Measurements from ENCODE around the gene SCN1A. TPM values are rescaled to one million over a fixed set of nuclear protein-coding genes. Genes with fewer than 3 reads are reported as not detected.

The SCN1A gene
- total and polyA plus RNA-seq, 2 of the 8 experiments (the other 6 are each of a cell fraction or from before 2014, with no cell fraction given) = 0.18 to 1.9 TPM

DNA sequence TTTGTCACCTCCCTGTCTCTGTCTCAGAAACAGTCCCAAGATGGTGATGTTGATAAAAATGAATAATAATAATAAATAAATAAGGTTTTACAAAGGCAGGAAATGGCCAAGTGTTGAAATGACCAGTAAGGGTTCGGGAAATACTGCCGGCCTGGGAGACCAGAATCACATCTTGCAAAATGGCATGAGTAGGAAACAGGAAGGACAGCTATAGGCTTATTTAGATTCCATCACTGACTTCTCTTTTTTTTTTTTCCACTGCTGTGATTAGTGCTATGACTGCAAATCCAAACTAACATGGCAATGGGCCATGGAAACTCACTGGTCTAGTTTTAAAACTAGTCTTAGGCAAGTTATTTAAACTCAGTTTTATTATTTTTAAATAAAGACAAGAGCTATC, 60.6 kb downstream of the SCN1A start:
- no peak overlapping the region for H2BK15ac ChIP-seq (ENCODE audit: low read length)
- no peak for TF ChIP-seq EZH2 (IDR thresholded peaks at IDR 0.05; ENCODE audit: low read depth, low read length, severe bottlenecking)
- no peak for TF ChIP-seq SUZ12 (IDR thresholded peaks at IDR 0.05; ENCODE audit: low read length)

More for the DNA sequence above, 60.6 kb downstream of the SCN1A start:
- ChIA-PET POLR2A (ENCODE audit: partially characterized antibody) (no interaction called here), CTCF (ENCODE audit: partially characterized antibody) (interaction anchor here (0.6 to 4.4 kb wide), 4 partner anchors 10 to 1109 kb away, joined by 3 to 30 read pairs (median 8); partner anchors contain the start of gene SCN1A)
- no peaks in the 10 kb centered on the region for H3K9me3 ChIP-seq (ENCODE audit: insufficient read depth in 2 of 2, low read depth in 1 of 2, low read length in 1 of 2)
- H3K4me1 ChIP-seq (replicated peaks in 1 of 4; ENCODE audit: control insufficient read depth in 3 of 4, insufficient read depth in 4 of 4, low read length in 3 of 4) = no peaks in the 10 kb centered on the region
- H3K4me2 ChIP-seq (ENCODE audit: insufficient read depth in 1 of 2, low read depth in 2 of 2, low read length in 2 of 2) = no peak overlapping the region
- H4K20me1 ChIP-seq (replicated peaks in 1 of 2; ENCODE audit: control insufficient read depth in 1 of 2, insufficient read depth in 2 of 2, low read length in 2 of 2) = no peaks in the 10 kb centered on the region
- no peaks in the 10 kb centered on the region for H3K36me3 ChIP-seq (ENCODE audit: control insufficient read depth in 2 of 4, insufficient read depth in 4 of 4, low read length in 3 of 4)
- no peak overlapping the region for H4K5ac ChIP-seq (ENCODE audit: insufficient read length, low read depth, low read length)
- H3K9ac ChIP-seq (replicated peaks in 1 of 4; ENCODE audit: extremely low read depth in 1 of 4, low read depth in 3 of 4, low read length in 3 of 4) = no peak overlapping the region
- H2BK12ac ChIP-seq (ENCODE audit: low read depth, low read length) = no peak overlapping the region
- no peak overlapping the region for H3K18ac ChIP-seq (ENCODE audit: extremely low read depth, low read length)
- 97% methylated on average over 2 of the region's 2 CpGs; no CpG with 5 or more reads in 1 of the 2 experiments for WGBS, 2 experiments (ENCODE audit: extremely low coverage in 1 of 2, insufficient coverage in 1 of 2, insufficient read length in 1 of 2, insufficient replicate concordance in 2 of 2, low coverage in 1 of 2, low lambda C conversion rate in 2 of 2, missing lambda C conversion rate in 1 of 2)
- no peak overlapping the region for H3K4me3 ChIP-seq (ENCODE audit: extremely low read depth in 1 of 4, insufficient read depth in 2 of 4, low read depth in 3 of 4, low read length in 4 of 4)
- H3K4ac ChIP-seq (replicated peaks; ENCODE audit: insufficient read length, low read depth, low read length) = no peak overlapping the region
- no peak overlapping the region for H2AK5ac ChIP-seq (ENCODE audit: low read depth, low read length)
- H3K14ac ChIP-seq (ENCODE audit: insufficient read length) = no peak overlapping the region
- H3K27ac ChIP-seq (ENCODE audit: low read depth, low read length) = no peak overlapping the region
- no peak overlapping the region for H3K56ac ChIP-seq (replicated peaks; ENCODE audit: insufficient read length, low read depth, low read length)
- no peak overlapping the region for H2BK20ac ChIP-seq (ENCODE audit: low read length)
- no peak overlapping the region for H3K23ac ChIP-seq (ENCODE audit: insufficient read length)
- FAIRE-seq (no peak), DNase-seq (ENCODE audit: low read depth in 1 of 2, low spot score in 2 of 2) (no peak)
- H3K79me2 ChIP-seq (ENCODE audit: control insufficient read depth in 1 of 2, insufficient read depth in 2 of 2, low read length in 2 of 2) = no peaks in the 10 kb centered on the region
- no peaks in the 10 kb centered on the region for H3K27me3 ChIP-seq (replicated peaks in 1 of 4; ENCODE audit: control insufficient read depth in 3 of 4, extremely low read depth in 1 of 4, insufficient read depth in 3 of 4, low read length in 3 of 4)
- H2BK5ac ChIP-seq (ENCODE audit: low read depth, low read length) = no peak overlapping the region
- H2AFZ ChIP-seq (ENCODE audit: low read length) = no peak overlapping the region
- H4K91ac ChIP-seq (replicated peaks; ENCODE audit: insufficient read length, low read length) = no peak overlapping the region
- H3K23me2 ChIP-seq (ENCODE audit: low read depth, low read length) = no peaks in the 10 kb centered on the region
- H2BK120ac ChIP-seq (replicated peaks; ENCODE audit: low read depth, low read length) = no peak overlapping the region
- H3K79me1 ChIP-seq (ENCODE audit: low read depth, low read length) = no peaks in the 10 kb centered on the region
- no peak overlapping the region for H4K8ac ChIP-seq (ENCODE audit: extremely low read depth, insufficient read depth, low read length)
